GM19463 (cell line): ENCODE measurements around the gene TPRN.

Experiments used
- ATAC-seq: cut with Tn5 transposase; IDR thresholded peaks from one replicate; pipeline ENCODE4 v1.9.1; 2021; ENCODE audit warnings: mild to moderate bottlenecking, moderate library complexity; ENCODE audit not compliant: unreplicated experiment

Gene TPRN

DNA sequence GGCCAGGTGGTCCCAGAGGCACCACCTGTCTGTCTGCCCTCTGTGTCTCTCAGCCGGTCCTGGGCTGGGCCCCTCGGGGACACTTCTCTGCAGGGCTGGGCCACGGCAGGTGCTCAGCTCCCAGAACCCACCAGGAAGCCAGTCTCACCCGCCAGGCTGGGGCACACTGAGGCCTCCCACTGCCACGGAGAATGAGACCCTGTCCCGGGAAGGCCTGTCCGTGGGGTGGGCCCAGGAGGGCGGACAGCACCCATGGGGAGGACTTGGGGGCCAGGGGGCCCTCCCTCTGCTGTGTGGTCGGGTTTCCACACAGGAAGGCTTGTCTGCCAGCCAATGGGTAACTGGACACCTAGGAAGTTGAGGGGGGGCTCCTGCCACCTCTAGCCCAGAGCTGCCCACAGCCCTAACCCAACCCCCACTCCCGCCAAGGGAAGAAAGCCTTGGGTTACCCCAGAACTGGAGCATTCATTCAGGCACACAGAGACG, 36.4 kb upstream of the TPRN start:
- no peak for ATAC-seq

DNA sequence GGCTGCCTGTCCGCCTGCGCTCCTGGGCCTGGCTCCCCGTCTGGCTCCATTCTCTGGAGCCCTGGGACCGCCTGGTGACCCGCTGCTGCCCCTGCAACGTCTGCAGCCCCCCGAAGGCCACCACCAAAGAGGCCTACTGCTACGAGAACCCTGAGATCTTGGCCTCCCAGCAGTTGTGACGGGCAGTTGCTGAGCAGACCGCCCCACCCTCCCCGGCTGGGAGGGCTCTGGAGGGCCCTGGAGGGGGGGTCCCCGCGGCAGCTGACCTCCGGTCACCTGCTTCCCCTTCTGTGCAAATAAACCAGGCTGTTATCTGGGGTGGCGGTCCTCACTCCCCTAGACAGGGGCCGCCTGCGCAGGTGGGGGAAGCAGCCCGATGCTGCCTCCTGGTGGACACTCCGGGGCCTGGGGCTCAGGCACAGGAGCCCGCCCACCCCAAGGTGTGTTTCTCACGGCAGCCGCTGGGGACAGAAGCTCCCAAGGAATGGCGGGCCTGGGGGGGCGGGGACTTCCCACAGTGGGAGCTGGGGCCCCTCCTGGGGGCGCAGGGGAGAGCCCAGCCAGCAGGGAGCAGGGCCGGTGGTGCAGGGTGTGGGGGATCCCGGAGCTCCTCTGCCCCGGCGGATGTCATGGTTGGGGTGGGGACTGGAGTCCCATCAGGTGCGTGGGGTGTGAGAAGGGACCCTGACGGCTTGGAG, 35.8 kb upstream of the TPRN start:
- no peak for ATAC-seq

DNA sequence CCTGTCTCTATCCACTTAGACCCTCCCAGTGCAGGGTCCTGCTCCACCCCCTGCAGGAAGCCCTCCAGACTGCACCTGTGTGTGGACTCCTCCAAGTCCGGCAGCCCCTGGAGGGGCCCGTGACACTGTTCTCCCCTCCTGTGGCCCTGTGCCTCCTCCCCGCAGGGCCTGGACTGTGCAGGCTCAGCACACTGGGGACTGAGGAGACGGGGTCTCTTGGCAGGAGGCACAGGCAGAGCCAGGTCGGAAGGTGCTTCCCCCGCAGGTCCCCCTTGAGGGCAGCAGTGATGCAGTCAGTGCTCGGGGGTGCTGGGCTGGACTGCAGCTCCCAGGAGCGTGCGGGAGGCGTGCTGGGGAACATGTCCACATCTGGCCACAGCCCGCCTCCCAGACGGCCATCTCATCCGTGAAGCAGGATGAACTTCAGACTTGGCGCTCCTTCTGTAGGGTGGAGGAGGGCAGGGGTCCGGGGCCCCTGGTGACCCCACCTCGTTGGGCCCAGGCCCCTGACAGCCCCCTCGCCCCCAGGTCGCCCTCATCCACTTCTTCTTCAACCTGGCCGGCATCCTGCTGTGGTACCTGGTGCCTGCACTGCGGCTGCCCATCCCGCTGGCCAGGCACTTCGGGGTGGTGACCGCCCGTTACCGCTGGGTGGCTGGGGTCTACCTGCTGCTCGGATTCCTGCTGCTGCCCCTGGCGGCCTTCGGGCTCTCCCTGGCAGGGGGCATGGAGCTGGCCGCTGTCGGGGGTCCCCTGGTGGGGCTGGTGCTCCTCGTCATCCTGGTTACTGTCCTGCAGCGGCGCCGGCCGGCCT, 35.1 kb upstream of the TPRN start:
- ATAC-seq = no peak

DNA sequence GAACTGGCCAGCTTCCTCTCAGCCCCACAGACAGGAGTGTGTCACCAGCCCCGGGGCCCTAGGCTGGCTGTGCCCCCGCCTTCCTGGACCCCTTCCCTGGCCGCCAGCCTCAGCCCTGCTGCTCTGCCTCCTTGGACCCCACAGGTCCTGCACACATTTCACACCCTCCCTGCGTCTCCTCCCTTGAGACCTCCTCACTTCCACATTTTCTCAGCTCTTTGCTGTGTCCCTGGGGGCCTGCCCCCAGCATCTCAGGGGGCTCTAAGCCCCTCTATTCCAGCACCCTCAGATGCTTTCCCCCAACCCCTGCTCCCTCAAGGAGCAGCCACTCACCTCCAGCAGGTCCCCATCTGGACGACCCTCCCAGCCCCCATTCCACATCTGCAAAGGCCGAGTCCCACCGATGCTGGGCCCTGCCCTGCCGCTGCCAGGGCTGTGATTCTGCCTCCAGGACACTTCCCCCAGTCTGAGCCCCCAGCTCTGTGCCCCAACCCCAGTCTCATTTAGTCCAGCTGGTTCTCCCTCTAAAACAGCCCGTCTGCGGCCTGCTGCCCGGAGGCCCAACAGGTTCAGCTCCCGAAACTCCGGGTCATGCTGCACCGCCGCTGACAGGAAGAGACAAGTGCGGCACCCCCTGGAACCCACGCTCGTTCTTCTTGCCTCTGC, 34.4 kb upstream of the TPRN start:
- ATAC-seq = no peak

- no peak for ATAC-seq
Measured at GRCh38 chr9:137234055-137234697, 33.6 kb upstream of the TPRN start.

DNA sequence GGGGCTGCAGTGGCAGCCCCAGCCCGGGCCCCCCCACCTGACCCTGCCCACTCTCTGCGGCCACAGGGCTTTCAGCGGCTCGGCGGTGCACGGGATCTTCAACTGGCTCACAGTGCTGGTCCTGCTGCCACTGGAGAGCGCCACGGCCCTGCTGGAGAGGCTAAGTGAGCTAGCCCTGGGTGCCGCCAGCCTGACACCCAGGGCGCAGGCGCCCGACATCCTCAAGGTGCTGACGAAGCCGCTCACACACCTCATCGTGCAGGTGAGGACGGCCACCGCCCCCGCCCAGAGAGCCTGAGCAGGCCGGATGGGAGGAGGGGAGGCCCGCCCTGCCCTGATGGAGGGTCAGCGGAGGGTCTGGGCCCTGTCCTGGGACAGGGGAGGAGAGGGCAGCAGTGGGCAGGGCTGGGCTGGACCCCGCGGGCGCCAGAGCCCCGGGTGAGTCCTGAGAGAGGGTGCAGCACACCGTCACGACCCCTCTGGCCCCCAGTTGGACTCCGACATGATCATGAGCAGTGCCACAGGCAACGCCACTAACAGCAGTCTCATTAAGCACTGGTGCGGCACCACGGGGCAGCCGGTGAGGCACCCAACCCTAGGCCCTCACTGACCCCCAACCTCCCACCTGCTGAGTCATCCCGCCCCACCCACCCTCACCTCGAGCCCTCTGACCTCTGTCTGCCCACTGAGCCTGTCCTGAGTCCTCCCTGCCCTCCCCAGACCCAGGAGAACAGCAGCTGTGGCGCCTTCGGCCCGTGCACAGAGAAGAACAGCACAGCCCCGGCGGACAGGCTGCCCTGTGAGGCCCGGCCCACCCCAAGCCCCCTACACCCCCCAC, 32.8 kb upstream of the TPRN start:
- ATAC-seq = no peak

DNA sequence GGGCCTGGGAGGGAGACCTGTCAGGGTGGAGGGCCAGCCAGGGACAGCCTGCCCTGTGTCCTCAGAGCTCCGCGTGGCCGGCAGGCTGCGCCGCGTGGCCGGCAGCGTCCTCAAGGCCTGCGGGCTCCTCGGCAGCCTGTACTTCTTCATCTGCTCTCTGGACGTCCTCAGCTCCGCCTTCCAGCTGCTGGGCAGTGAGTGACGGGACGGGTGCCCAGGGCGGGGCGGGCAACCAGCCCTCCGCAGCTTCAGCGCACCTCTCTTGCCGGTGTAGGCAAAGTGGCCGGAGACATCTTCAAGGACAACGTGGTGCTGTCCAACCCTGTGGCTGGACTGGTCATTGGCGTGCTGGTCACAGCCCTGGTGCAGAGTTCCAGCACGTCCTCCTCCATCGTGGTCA, 32.0 kb upstream of the TPRN start:
- no peak for ATAC-seq

GRCh38 chr9:137232101-137232500, 31.6 kb upstream of the TPRN start:
- no peak for ATAC-seq

- ATAC-seq = no peak
Measured at GRCh38 chr9:137231372-137232039, 31.0 kb upstream of the TPRN start.

DNA sequence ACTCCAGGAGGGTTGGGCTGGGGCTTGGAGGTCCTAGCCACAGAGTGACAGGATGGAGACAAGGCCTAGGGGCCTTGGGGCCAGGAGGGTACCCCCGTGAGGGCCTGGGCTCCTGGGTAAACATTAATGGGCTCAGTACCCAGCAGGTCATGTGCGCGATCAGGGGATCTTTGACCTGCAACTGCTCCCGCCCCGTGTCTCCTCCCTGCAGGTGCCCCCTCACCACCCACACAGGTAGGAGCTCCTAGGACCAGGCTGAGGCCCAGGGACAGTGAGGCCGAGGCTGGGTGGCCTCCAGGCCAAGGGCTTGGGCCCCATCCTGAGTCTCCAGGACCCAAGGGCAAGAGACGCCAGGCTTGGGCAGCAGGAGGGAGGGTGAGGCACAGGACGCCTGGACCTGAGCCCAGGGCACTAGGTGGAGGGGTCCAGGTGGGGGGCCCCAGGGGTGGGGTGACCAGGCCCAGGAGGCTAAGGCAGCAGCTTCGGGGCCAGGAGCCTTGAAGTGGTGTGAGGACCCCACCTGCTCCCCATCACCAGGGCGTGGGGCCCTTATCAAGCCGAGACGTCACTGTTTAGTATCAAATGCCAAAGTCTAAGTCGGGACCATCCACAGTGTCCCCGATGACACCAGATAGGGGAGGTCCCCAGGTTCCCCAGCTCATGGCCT, 30.3 kb upstream of the TPRN start, which contains the start of gene SLC34A3:
Gene SLC34A3 (plus strand): TSS at position 197 of the 667 bp plus-strand sequence. CDS start 802 bp downstream, outside the sequence.
- ATAC-seq = no peak

DNA sequence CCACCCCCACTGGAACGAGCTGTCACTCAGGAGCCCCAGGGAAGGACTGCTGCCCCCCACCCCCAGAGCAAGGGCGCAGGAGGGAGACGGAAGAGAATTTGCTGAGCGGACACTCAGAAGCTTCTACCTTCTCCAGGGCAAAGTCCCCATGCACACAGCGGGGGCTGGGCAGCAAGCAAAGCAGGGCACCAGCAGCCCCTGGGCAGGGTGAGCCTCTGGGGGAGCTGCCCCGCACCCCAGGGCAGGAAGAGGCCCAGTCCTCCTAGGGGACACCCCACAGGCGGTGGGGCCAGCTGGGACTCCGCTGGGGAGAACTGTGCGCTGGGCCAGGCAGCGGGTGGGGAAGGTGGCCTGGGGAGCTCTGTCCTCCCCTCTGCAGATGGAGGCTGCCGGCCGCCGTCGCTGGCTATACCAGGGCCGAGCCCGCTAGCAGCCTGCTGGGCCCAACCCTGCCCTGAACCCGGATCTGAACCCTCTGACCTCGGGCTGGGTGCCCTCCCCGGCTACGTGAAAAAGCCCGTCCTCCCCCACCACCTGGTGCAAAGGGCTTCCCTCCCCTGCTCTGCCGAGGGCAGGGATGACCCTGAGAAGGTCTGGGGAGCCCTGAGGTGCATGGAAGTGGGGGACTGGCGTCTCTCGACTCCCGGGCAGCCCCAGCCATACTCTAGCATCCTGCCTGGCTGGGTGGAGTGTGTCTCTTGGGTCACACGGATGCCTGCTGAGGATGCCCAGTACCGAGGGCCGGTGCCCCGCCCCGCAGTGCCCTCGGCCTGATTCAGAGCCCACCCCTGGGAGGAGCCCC, 29.6 kb upstream of the TPRN start:
- no peak for ATAC-seq

DNA sequence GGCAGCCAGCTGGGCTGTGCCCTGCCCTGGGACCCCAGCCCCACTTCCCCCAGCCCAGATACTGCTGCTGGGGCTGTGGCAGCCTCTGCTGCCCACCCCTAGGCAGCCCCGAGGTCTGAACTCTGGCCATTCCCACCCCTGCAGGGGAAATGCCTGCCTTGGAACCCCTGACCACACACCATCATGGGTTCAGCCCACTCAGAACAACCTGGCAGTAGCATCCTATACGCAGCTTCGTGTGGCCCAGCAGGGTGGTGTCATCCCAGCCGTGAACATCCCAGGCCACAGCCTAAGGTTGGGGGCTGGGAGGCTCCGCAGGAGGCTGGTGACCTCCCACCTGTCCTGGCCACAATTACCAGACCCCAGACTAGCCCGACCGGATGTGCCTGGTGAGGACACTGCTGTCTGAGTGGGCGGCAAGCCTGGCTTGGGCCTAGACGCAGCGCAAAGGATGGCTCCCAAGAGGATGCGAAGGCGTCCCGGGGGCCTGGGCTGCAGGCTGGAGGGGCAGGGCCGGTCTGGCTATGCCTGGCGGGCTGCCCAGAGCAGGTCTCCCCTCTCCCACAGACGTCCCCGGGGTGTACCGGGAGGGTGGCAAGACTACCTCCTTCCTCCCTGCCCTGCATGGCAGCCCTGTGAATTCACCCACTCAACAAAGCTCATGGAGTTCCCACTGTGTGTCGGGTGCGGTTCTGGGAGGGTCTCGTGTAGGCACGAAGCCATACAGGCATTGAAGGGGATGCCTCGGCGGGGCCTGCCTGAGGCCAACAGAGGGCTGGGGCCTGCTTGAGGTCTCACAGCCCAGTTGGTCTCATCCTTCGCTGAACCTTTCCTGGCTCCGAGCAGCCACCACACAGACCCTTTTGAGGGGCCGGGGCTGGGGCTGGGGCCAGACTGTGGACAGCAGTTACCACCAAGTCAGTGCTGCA, 28.7 kb upstream of the TPRN start:
- ATAC-seq = no peak

- ATAC-seq = no peak
Measured at GRCh38 chr9:137228506-137228967, 28.0 kb upstream of the TPRN start.

DNA sequence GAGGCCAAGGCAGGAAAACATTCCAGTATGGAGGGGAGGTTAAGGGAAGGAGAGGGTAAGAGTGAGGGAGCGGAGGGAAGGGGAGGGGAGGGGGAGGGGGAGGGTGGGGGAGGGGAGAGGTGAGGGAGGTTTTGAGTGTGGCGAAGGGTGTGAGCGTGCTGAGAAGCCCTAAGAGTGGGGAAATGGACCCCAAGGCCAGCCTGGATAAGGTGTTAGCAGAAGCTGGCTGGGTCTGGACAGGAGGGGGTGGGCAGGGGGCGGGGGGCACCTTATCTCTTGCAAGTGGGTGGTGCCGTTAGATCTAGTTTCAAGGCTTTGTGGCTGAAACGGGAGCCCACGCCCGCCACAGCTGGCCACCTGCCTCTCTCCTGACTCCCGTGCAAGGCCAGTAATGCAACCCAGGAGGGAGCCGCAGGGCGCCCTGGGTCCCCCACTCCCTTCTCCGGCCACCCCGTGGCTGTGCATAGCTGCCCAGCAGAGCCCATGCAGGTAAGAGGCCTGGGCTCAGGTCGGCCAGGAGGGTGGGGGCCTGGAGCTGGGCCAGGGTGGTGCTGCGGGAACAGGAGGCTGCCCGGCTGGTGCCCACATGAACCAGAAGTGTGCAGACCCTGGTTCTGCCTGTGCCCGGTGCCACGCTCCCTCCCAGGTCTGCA, 27.4 kb upstream of the TPRN start:
- ATAC-seq = no peak

GRCh38 chr9:137227054-137227852, 26.7 kb upstream of the TPRN start, which contains the start of gene RNF224:
RNF224 (plus strand) TSS chr9:137227502; CDS start chr9:137228336, 834 bp downstream.
- ATAC-seq = no peak
